Spinal cord (tissue), 10 donors: Measurements from ENCODE around the gene FBXO31. TPM values are rescaled to one million over a fixed set of nuclear protein-coding genes. Genes with fewer than 3 reads are reported as not detected.
A peak's percentile ranks its signal among the peaks of the same experiment; 100 is the strongest.

Source experiments
- DNase-seq, 6 donors: peaks; one replicate each; pipeline versions ENCODE4 v3.0.0 to v3.0.0-alpha.2; 2013 to 2015; ENCODE audit warnings: low spot score in 6 of 6, low read depth in 4 of 6
- H3K27ac ChIP-seq: one replicate; pipeline ENCODE4 v1.5.1; 2013; ENCODE audit warnings: low read depth, low read length, control low read depth
- H3K27me3 ChIP-seq: one replicate; pipeline ENCODE4 v1.6.1; 2013; ENCODE audit warnings: low read length; ENCODE audit not compliant: control insufficient read depth, insufficient read depth
- H3K36me3 ChIP-seq: one replicate; pipeline ENCODE4 v1.6.1; 2013; ENCODE audit warnings: low read length; ENCODE audit not compliant: control insufficient read depth, insufficient read depth
- H3K4me1 ChIP-seq: one replicate; pipeline ENCODE4 v1.6.1; 2013; ENCODE audit warnings: low read length; ENCODE audit not compliant: control insufficient read depth, insufficient read depth
- H3K4me3 ChIP-seq: one replicate; pipeline ENCODE4 v1.5.1; 2013; ENCODE audit warnings: low read depth, low read length, control low read depth
- H3K9me3 ChIP-seq: one replicate; pipeline ENCODE4 v1.6.1; 2013; ENCODE audit warnings: low read length; ENCODE audit not compliant: control insufficient read depth, insufficient read depth
- WGBS: methylation state at CpG from one replicate; pipeline ENCODE4 v1.1.5; 2013; ENCODE audit warnings: missing lambda C conversion rate; ENCODE audit not compliant: insufficient coverage; 5-methylcytosine and 5-hydroxymethylcytosine counted together
- polyA plus RNA-seq, 2 donors: library from polyadenylated mRNA; unstranded; fragments of 120-200 nt; gene quantifications; one replicate each; pipeline ENCODE4 v1.2.1, GENCODE V29; 2013; ENCODE audit not compliant: insufficient read length in 2 of 2
- total RNA-seq, 2 donors: library from RNA; depleted of rRNA in 1 of 2; stranded (reverse); fragments of 120-200 nt in 1 of 2; fragments of >200 nt in 1 of 2; gene quantifications; one replicate each; pipeline versions ENCODE4 v1.2.3 to v1.2.4, GENCODE V29; 2013 to 2014
- donor health status: healthy.

FBXO31 gene
- total and polyA plus RNA-seq, 4 donors: 21.0 to 48.6 (median 41.0) TPM

GRCh38 chr16:87375426-87376135 lies 8.0 kb downstream of the FBXO31 start:
- no peak overlapping the region for H3K27ac ChIP-seq
- 76% methylated on average over 2 of the region's 9 CpGs for WGBS
- H3K9me3 ChIP-seq: no peaks in the 10 kb centered on the region
- H3K36me3 ChIP-seq: peaks cover 14% of the 10 kb centered on the region
- H3K4me1 ChIP-seq: peaks cover 15% of the 10 kb centered on the region
- no peak overlapping the region for H3K4me3 ChIP-seq
- DNase-seq: no peak
- H3K27me3 ChIP-seq: no peaks in the 10 kb centered on the region

GRCh38 chr16:87374313-87374712 lies 9.3 kb downstream of the FBXO31 start:
- peaks cover 20% of the 10 kb centered on the region for H3K4me1 ChIP-seq
- H3K9me3 ChIP-seq: no peaks in the 10 kb centered on the region
- H3K36me3 ChIP-seq: peaks cover 21% of the 10 kb centered on the region
- no peak for DNase-seq
- no peak overlapping the region for H3K4me3 ChIP-seq
- no peak overlapping the region for H3K27ac ChIP-seq
- WGBS: 100% methylated on average over 3 of the region's 13 CpGs
- no peaks in the 10 kb centered on the region for H3K27me3 ChIP-seq

- DNase-seq: no peak
- peaks cover 18% of the 10 kb centered on the region for H3K36me3 ChIP-seq
- peaks cover 25% of the 10 kb centered on the region for H3K4me1 ChIP-seq
- WGBS: 88% methylated on average over 3 of the region's 4 CpGs
- no peaks in the 10 kb centered on the region for H3K9me3 ChIP-seq
- H3K27me3 ChIP-seq: no peaks in the 10 kb centered on the region
- H3K4me3 ChIP-seq: no peak overlapping the region
- no peak overlapping the region for H3K27ac ChIP-seq
These were observed 11.3 kb downstream of the FBXO31 start for GRCh38 chr16:87372305-87372704.

- H3K27ac ChIP-seq: no peak overlapping the region
- WGBS: 53% methylated on average over 19 of the region's 20 CpGs
These were observed 12.2 kb downstream of the FBXO31 start for GRCh38 chr16:87371261-87371866.

GRCh38 chr16:87369796-87370719 lies 13.5 kb downstream of the FBXO31 start:
- H3K27me3 ChIP-seq: no peaks in the 10 kb centered on the region
- 71% methylated on average over 12 of the region's 16 CpGs for WGBS
- DNase-seq: peak in 1 of 6 donors; percentile 87
- H3K4me3 ChIP-seq: no peak overlapping the region
- H3K4me1 ChIP-seq: peaks cover 25% of the 10 kb centered on the region
- no peaks in the 10 kb centered on the region for H3K9me3 ChIP-seq
- peaks cover 23% of the 10 kb centered on the region for H3K36me3 ChIP-seq
- no peak overlapping the region for H3K27ac ChIP-seq

More at GRCh38 chr16:87371261-87371866, 12.2 kb downstream of the FBXO31 start:
- Histone ChIP-seq H3K4me1 (peaks cover 25% of the 10 kb centered on the region), H3K9me3 (no peaks in the 10 kb centered on the region), H3K36me3 (peaks cover 21% of the 10 kb centered on the region), H3K27me3 (no peaks in the 10 kb centered on the region), H3K4me3 (no peak overlapping the region)
- peak in 1 of 6 donors; percentile 22 for DNase-seq

GRCh38 chr16:87369117-87369765 lies 14.3 kb downstream of the FBXO31 start:
- Histone ChIP-seq H3K4me1 (peaks cover 29% of the 10 kb centered on the region), H3K27me3 (no peaks in the 10 kb centered on the region), H3K36me3 (peaks cover 28% of the 10 kb centered on the region), H3K27ac (no peak overlapping the region), H3K4me3 (no peak overlapping the region), H3K9me3 (no peaks in the 10 kb centered on the region)
- DNase-seq: peak in 2 of 6 donors; percentile 31 to 39
- WGBS: 83% methylated on average over 7 of the region's 14 CpGs

- peaks cover 34% of the 10 kb centered on the region for H3K4me1 ChIP-seq
- peaks cover 33% of the 10 kb centered on the region for H3K36me3 ChIP-seq
- no peak overlapping the region for H3K27ac ChIP-seq
- WGBS: 20% methylated on average over 1 of the region's 5 CpGs
- no peaks in the 10 kb centered on the region for H3K9me3 ChIP-seq
- no peak for DNase-seq
- no peak overlapping the region for H3K4me3 ChIP-seq
- no peaks in the 10 kb centered on the region for H3K27me3 ChIP-seq
These were observed 15.4 kb downstream of the FBXO31 start for GRCh38 chr16:87368029-87368770.

- Histone ChIP-seq H3K9me3 (no peaks in the 10 kb centered on the region), H3K27me3 (no peaks in the 10 kb centered on the region), H3K36me3 (peaks cover 33% of the 10 kb centered on the region), H3K4me1 (peaks cover 34% of the 10 kb centered on the region), H3K27ac (no peak overlapping the region), H3K4me3 (no peak overlapping the region)
- 75% methylated on average over 9 of the region's 9 CpGs for WGBS
- no peak for DNase-seq
These were observed 16.0 kb downstream of the FBXO31 start for GRCh38 chr16:87367529-87367928.

- no peak for DNase-seq
- H3K4me3 ChIP-seq: no peak overlapping the region
- H3K27ac ChIP-seq: no peak overlapping the region
- peaks cover 34% of the 10 kb centered on the region for H3K4me1 ChIP-seq
- no peaks in the 10 kb centered on the region for H3K27me3 ChIP-seq
- H3K9me3 ChIP-seq: no peaks in the 10 kb centered on the region
- peaks cover 34% of the 10 kb centered on the region for H3K36me3 ChIP-seq
- no CpG with 5 or more reads among the region's 1 CpG for WGBS
These were observed 16.6 kb downstream of the FBXO31 start for GRCh38 chr16:87366930-87367329.
